HepG2 (cell line): ENCODE results near the gene THADA. TPM values are rescaled to one million over a fixed set of nuclear protein-coding genes. Genes with fewer than 3 reads are reported as not detected.

Source experiments
- ETS1 ChIP-seq: sonication (generic); formaldehyde crosslinking; IDR thresholded peaks from 2 replicates; pipeline ENCODE4 v1.4.0; 2020; ENCODE audit warnings: missing genetic modification reagents
- ETV5 ChIP-seq: IDR thresholded peaks from 2 replicates; pipeline ENCODE4 v1.6.1; 2018; ENCODE audit warnings: missing biosample characterization, missing genetic modification reagents, inconsistent platforms, borderline replicate concordance
- FOXK1 ChIP-seq: sonication (generic); formaldehyde crosslinking; IDR thresholded peaks from 2 replicates; pipeline ENCODE4 v1.4.0; 2020; ENCODE audit warnings: low read depth, missing genetic modification reagents, borderline replicate concordance
- NFE2L2 ChIP-seq: fragments of 150-350 bp; IDR thresholded peaks from 2 replicates; pipeline ENCODE4 v1.6.1; 2014; ENCODE audit warnings: low read length
- RARG ChIP-seq: sonication (generic); formaldehyde crosslinking; IDR thresholded peaks from 2 replicates; pipeline ENCODE4 v1.4.0; 2020; ENCODE audit warnings: low read depth, mild to moderate bottlenecking, missing genetic modification reagents
- TBX3 ChIP-seq: fragments of 450-650 bp; IDR thresholded peaks from 2 replicates; pipeline ENCODE4 v1.6.1; 2017; ENCODE audit warnings: antibody characterized with exemption, mild to moderate bottlenecking, inconsistent platforms, borderline replicate concordance
- ZFP36 ChIP-seq: fragments of 150-350 bp; IDR thresholded peaks from 2 replicates; pipeline ENCODE4 v1.6.1; 2018; ENCODE audit warnings: borderline replicate concordance, low read length, low read depth; ENCODE audit not compliant: partially characterized antibody
- ZNF160 ChIP-seq: sonication (generic); formaldehyde crosslinking; IDR thresholded peaks from 2 replicates; pipeline ENCODE4 v1.8.0; 2022; ENCODE audit warnings: mild to moderate bottlenecking, inconsistent platforms, missing genetic modification reagents
- ZNF234 ChIP-seq: sonication (generic); formaldehyde crosslinking; conservative IDR thresholded peaks from 2 replicates; pipeline ENCODE4 v1.5.1; 2020; ENCODE audit warnings: mild to moderate bottlenecking, missing genetic modification reagents
- ZNF558 ChIP-seq: sonication (generic); formaldehyde crosslinking; IDR thresholded peaks from 2 replicates; pipeline ENCODE4 v1.9.0; 2022; ENCODE audit warnings: mild to moderate bottlenecking, missing genetic modification reagents, borderline replicate concordance
- polyA plus RNA-seq, 8 experiments: library from polyadenylated mRNA; depleted of rRNA in 3 of 8; stranded (reverse) in 7 of 8; unstranded in 1 of 8; fragments of >200 nt; fragmentation: Illumina TruSeq in 4 of 8; extraction: Trizol in 4 of 8; gene quantifications; 2 replicates each; pipeline versions ENCODE4 v1.2.1 to v1.2.3, GENCODE V29; 2011 to 2016; ENCODE audit warnings: low read depth in 4 of 8, missing spikeins in 1 of 8, mixed read lengths in 1 of 8; ENCODE audit not compliant: insufficient read depth in 1 of 8
- total RNA-seq, 5 experiments: library from RNA; depleted of rRNA; stranded (reverse); fragments of >200 nt; fragmentation: Illumina TruSeq; extraction: Trizol; gene quantifications; 2 replicates each; pipeline ENCODE4 v1.2.3, GENCODE V29; 2016; ENCODE audit warnings: low read depth in 1 of 5
- TF ChIP-seq, protein P1 (sequence below): sonication (generic); formaldehyde crosslinking; IDR thresholded peaks from 2 replicates; pipeline ENCODE4 v1.5.0; 2020; ENCODE audit warnings: mild to moderate bottlenecking, missing genetic modification reagents
- TF ChIP-seq, protein P2 (sequence below): sonication (generic); formaldehyde crosslinking; conservative IDR thresholded peaks from 2 replicates; pipeline ENCODE4 v1.8.0; 2022; ENCODE audit warnings: mild to moderate bottlenecking, moderate library complexity, missing genetic modification reagents
- TF ChIP-seq, protein P3 (sequence below): sonication (generic); formaldehyde crosslinking; IDR thresholded peaks from 2 replicates; pipeline ENCODE4 v1.4.0; 2020; ENCODE audit warnings: mild to moderate bottlenecking, missing genetic modification reagents
- TF ChIP-seq, protein P4 (sequence below): sonication (generic); formaldehyde crosslinking; IDR thresholded peaks from 2 replicates; pipeline ENCODE4 v1.4.0; 2020; ENCODE audit warnings: missing genetic modification reagents, borderline replicate concordance
- TF ChIP-seq, protein P5 (sequence below): sonication (generic); formaldehyde crosslinking; IDR thresholded peaks from 2 replicates; pipeline ENCODE4 v1.8.1; 2022; ENCODE audit warnings: low read depth, mild to moderate bottlenecking, missing genetic modification reagents

The THADA gene
- total and polyA plus RNA-seq, 2 of the 13 experiments (the other 11 are each of a cell fraction or from before 2014, with no cell fraction given), result 12.7 to 21.7 TPM

DNA sequence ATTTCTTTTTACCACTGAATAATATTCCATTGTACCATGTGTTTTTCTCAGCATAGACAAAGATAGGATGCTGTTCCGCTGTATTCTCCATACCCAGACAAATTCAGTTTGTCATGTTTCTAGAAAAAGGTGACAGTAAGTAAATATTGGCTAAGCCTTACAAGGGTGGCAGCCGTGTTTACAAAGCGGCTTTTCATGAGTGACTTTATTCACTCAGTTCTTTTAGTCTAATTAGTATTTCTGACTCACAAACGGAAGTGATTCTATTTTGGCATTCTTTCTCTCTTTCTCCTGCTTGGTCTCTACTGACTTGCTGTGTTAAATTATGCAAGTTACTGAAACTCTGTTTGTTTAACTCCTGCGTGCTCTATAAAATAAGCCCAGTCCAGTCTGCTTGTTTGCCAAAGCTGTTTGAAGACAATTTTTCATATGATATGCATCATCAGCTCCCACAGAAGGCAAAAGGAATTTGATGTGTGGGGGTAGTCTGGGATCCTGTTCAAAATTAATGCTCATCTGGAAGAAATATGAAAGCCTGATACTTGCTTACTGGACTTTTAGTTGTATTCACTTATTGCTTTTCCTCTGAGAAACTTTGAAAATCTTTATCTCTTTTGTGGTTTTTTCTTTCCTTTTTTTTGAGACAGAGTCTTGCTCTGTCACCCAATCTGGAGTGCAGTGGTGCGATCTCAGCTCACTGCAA lies 38.9 kb upstream of the THADA start (continued):
- TF ChIP-seq, protein P1, sequence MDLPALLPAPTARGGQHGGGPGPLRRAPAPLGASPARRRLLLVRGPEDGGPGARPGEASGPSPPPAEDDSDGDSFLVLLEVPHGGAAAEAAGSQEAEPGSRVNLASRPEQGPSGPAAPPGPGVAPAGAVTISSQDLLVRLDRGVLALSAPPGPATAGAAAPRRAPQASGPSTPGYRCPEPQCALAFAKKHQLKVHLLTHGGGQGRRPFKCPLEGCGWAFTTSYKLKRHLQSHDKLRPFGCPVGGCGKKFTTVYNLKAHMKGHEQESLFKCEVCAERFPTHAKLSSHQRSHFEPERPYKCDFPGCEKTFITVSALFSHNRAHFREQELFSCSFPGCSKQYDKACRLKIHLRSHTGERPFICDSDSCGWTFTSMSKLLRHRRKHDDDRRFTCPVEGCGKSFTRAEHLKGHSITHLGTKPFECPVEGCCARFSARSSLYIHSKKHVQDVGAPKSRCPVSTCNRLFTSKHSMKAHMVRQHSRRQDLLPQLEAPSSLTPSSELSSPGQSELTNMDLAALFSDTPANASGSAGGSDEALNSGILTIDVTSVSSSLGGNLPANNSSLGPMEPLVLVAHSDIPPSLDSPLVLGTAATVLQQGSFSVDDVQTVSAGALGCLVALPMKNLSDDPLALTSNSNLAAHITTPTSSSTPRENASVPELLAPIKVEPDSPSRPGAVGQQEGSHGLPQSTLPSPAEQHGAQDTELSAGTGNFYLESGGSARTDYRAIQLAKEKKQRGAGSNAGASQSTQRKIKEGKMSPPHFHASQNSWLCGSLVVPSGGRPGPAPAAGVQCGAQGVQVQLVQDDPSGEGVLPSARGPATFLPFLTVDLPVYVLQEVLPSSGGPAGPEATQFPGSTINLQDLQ, result no peak
- TF ChIP-seq ZNF558 (CRISPR knock-in tag), result no peak
- TF ChIP-seq ETS1 (CRISPR knock-in tag), result no peak
- peak; percentile 14; the same call in 1 of the 2 replicates for TF ChIP-seq NFE2L2
- no peak for TF ChIP-seq ZNF234 (CRISPR knock-in tag)
- TF ChIP-seq FOXK1, result peak; percentile 89
- TF ChIP-seq RARG (CRISPR knock-in tag), result no peak
- TF ChIP-seq, protein P2, sequence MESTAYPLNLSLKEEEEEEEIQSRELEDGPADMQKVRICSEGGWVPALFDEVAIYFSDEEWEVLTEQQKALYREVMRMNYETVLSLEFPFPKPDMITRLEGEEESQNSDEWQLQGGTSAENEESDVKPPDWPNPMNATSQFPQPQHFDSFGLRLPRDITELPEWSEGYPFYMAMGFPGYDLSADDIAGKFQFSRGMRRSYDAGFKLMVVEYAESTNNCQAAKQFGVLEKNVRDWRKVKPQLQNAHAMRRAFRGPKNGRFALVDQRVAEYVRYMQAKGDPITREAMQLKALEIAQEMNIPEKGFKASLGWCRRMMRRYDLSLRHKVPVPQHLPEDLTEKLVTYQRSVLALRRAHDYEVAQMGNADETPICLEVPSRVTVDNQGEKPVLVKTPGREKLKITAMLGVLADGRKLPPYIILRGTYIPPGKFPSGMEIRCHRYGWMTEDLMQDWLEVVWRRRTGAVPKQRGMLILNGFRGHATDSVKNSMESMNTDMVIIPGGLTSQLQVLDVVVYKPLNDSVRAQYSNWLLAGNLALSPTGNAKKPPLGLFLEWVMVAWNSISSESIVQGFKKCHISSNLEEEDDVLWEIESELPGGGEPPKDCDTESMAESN (CRISPR knock-in tag), result no peak
- TF ChIP-seq, protein P3, sequence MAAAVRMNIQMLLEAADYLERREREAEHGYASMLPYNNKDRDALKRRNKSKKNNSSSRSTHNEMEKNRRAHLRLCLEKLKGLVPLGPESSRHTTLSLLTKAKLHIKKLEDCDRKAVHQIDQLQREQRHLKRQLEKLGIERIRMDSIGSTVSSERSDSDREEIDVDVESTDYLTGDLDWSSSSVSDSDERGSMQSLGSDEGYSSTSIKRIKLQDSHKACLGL (CRISPR knock-in tag), result no peak
- TF ChIP-seq, protein P4, sequence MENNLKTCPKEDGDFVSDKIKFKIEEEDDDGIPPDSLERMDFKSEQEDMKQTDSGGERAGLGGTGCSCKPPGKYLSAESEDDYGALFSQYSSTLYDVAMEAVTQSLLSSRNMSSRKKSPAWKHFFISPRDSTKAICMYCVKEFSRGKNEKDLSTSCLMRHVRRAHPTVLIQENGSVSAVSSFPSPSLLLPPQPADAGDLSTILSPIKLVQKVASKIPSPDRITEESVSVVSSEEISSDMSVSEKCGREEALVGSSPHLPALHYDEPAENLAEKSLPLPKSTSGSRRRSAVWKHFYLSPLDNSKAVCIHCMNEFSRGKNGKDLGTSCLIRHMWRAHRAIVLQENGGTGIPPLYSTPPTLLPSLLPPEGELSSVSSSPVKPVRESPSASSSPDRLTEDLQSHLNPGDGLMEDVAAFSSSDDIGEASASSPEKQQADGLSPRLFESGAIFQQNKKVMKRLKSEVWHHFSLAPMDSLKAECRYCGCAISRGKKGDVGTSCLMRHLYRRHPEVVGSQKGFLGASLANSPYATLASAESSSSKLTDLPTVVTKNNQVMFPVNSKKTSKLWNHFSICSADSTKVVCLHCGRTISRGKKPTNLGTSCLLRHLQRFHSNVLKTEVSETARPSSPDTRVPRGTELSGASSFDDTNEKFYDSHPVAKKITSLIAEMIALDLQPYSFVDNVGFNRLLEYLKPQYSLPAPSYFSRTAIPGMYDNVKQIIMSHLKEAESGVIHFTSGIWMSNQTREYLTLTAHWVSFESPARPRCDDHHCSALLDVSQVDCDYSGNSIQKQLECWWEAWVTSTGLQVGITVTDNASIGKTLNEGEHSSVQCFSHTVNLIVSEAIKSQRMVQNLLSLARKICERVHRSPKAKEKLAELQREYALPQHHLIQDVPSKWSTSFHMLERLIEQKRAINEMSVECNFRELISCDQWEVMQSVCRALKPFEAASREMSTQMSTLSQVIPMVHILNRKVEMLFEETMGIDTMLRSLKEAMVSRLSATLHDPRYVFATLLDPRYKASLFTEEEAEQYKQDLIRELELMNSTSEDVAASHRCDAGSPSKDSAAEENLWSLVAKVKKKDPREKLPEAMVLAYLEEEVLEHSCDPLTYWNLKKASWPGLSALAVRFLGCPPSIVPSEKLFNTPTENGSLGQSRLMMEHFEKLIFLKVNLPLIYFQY (CRISPR knock-in tag), result peak; percentile 21; the same call in 1 of the 2 replicates
- peak; percentile 100 for TF ChIP-seq TBX3
- peak; percentile 95 for TF ChIP-seq ETV5 (CRISPR knock-in tag)
- TF ChIP-seq ZNF160 (CRISPR knock-in tag), result no peak
- no peak for TF ChIP-seq ZFP36
- TF ChIP-seq, protein P5, sequence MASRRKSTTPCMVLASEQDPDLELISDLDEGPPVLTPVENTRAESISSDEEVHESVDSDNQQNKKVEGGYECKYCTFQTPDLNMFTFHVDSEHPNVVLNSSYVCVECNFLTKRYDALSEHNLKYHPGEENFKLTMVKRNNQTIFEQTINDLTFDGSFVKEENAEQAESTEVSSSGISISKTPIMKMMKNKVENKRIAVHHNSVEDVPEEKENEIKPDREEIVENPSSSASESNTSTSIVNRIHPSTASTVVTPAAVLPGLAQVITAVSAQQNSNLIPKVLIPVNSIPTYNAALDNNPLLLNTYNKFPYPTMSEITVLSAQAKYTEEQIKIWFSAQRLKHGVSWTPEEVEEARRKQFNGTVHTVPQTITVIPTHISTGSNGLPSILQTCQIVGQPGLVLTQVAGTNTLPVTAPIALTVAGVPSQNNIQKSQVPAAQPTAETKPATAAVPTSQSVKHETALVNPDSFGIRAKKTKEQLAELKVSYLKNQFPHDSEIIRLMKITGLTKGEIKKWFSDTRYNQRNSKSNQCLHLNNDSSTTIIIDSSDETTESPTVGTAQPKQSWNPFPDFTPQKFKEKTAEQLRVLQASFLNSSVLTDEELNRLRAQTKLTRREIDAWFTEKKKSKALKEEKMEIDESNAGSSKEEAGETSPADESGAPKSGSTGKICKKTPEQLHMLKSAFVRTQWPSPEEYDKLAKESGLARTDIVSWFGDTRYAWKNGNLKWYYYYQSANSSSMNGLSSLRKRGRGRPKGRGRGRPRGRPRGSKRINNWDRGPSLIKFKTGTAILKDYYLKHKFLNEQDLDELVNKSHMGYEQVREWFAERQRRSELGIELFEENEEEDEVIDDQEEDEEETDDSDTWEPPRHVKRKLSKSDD (CRISPR knock-in tag), result 0 out of 2 replicates have a peak, but pooled peaks have one; percentile 17
